ENCODE data around the gene PDE4D.
"Not testable (repeated sequence)": the region's sequence is repeated elsewhere in the genome, so short reads cannot be mapped to it uniquely, and the experiment has no call there.

Gene PDE4D

DNA sequence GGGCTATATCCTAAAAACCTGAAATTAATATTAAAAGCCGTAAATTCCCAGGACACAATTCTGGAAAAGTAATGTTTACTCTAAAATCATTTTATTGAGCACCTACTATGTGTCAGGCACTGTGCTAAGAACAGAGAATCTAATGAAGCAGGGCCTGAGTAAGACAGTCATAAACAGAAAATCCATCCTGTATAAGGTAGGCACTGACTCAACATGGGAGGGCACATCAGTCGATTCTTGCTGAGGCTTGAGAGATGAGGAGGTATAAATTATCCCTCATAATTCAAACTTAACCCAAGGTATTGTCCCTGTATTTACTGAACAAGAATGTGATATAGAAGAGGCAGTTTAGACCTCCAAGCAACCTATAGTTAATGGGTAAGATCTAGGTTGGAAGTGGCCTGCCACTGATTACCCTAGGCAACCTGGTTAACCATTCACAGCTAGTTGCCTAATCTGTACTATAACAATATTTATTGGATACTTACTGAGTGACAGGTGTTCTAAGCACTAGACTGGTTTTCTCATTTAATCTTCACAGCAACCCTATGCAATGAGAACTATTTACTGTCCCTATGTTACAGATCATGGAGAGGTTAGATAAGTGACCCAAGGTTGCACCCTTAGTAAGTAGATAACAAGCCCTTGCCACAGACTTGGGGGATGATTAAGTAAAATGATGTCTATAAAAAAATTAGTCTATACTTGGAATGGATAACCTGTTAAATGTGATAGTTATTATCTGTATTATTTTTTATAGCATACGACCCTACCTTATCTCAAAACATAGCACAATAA, 317.7 kb downstream of the PDE4D start:
- DNase-seq: no peak

DNA sequence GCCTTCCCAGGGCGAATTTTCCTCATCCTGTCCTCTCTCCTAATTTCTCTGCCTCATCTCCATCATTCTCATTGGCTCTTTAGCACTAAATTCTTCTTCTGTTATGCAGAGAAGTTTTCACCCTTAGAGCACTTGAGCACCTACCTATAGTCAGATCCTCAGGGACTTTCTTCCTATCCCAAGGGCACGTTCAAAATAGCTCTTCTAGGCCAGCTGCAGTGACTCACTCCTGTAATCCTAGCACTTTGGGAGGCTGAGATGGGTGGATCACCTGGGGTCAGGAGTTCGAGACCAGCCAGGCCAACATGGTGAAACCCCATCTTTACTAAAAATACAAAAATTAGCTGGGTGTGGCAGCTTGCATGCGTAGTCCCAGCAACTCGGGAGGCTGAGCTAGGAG, 320.0 kb downstream of the PDE4D start:
- not testable (repeated sequence) for DNase-seq

DNA sequence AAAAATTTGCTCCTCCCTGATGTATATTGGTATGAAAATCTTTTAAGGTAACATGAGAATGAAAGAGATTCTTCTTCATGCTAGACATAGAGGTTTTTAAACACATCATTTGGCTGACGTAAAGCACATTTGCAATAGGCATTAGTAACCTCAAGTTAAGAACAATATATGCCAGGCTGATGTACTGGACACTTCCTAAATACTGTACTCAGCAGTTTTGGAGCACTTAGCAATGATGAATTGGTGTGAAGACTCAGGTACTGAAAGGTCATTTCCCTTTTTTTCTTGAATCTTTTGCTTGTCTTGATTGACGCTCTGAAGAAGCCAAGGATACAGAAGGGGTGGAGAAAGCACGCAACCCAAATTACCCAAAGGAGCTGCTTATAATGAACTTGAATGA, 322.5 kb downstream of the PDE4D start:
- no peak for DNase-seq

DNA sequence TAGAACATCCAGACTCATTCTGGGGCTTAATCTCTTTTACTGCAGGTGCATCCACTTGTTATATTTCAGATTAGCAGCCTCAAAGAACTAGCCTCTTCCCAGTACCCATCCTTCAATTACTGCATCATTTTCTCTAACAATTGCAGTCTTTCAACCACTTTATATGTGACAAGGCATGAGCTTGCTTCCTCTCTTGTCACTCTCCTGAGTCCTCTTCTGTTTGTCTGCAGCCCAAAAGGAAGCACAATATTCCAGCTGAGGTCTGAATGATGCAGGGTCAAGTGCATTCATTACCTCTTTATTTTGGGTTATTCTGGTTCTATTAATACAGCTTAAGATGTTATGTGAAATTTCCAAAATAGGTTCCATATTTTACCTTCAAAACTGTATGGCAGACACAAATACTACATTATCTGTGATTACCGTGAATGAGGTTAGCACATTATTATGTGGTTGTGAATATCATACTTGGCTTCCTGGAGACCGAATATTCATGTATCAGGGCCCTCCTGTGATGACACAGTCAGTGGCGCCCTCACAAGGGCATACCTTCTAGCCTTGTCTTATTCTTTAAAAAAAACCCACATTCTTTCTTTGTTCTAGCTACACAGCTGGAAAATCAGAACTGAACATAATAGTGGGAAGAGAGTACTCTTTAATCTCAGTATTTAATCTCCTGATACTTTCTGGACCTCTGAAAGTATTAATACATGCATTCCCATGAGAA, 323.8 kb downstream of the PDE4D start:
- DNase-seq: no peak

DNA sequence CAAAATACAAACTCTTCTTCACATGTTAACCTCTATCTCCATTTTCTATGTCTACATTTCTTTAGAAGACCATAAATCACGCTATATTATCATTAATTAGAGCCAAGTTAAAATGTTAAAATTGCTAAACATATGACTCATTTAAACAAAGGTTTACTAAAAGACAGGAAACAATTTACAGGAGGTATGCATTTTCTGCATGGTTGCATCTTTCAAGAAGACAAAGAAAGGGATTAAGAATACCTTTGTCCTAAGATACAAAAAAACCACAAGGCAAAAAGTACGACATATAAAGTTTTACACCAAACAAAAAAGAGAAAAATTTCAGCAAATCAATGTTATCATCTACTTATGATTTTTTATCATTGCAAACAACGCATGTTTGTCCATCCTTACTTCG, 324.4 kb downstream of the PDE4D start:
- DNase-seq: no peak

DNA sequence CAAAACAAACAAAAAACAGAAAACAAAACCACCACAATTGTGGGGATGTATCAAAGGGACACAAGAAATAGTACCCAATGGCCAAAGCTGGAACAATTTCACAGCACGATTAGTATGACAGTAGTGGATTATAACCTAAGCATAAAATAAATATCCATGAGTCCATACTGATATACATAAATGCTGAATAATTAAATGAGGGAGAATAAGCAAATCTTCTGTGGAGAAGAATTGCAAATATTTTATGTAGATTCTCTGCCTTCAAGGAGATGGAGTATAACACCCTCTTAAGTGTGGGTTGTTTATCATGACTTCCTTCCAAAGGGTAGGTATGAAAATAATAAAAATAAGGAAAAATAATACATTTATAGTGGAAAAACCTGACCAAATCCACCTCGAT, 325.4 kb downstream of the PDE4D start:
- DNase-seq: no peak

DNA sequence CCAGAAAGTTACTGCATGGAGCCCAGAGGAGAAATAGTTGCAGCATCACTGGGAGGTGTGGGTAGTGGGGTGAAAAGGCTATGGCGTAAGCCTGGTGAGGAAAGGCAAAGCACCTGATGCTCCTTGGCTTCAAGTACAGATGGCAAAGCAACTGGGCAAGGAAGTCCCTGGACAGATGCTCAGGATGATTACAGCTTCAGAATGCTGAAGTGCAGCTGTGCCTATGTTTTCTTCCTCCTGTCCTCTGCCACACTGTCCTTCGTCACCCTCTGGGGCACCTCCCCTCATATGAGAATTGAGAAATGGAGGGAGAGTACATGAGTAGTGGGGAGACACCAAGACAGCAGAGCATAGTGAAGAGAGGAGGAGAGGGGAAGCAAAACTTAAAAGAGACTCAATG, 328.0 kb downstream of the PDE4D start:
- DNase-seq: no peak

DNA sequence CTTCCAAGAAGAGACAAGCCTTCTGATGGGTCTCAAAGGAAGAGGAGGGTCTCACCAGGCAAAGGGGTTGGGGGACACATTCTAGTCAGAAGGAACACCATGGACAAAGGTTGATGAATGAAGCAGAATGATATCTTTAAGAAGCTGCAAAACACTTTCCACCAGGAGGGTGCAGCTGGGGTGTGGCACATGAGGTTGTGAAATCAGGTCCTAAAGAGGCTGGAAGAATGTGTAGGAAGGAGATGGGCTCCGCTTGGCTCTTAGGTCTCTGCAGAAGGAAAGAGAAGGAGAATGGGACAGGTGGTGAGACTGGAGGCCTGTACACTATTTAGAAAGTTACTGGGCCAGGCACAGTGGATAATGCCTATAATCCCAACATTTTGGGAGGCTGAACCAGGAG, 328.6 kb downstream of the PDE4D start:
- no peak for DNase-seq

DNA sequence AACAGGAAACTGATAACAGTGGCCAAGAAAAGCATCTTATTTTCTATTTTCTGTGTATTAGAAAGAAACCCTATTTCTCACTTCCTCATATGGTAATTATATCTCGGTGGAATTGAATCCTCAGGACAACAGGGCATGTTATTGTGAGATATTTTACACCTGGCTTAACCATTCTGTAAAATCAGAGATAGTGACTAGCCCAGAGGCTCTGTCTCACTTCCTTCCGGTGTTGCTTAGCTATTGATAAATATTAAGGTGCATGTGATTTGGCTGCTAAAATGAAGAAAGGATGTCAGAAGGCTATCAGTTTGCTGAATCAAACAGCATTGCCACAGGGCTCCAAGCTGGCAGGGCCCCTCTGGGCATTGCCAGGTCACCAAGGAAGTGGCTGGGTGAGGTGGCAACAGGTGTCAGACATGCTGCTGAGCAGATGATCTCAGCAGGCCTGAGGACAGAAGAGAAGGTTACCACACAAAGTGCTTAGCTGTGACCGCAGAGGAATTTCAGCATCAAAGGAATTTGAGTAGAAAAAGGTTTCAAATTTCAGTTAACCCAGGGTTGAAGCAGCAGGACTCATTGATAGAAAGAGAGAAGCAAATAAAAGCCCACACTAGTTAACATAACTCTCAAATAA, 330.7 kb downstream of the PDE4D start:
- DNase-seq: no peak

DNA sequence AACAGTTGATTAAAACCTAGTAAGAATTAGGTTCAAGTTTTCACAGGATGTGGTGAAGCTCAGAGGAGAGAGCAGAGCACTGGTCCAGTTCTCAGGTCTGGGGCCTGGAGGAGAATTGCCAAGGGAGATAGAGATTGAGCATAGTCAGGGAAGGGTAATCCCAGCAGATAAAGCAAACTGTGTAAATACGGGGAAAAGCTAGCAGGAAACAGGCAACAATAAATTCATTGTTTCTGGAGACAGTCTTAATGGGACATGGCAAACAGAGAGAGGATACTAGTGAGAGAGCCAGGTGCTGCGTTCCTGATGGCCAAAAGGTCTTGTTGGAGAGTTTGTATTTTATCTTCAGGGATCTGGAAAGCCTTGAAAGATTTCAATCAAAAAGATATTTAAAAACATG, 333.0 kb downstream of the PDE4D start:
- no peak for DNase-seq

DNA sequence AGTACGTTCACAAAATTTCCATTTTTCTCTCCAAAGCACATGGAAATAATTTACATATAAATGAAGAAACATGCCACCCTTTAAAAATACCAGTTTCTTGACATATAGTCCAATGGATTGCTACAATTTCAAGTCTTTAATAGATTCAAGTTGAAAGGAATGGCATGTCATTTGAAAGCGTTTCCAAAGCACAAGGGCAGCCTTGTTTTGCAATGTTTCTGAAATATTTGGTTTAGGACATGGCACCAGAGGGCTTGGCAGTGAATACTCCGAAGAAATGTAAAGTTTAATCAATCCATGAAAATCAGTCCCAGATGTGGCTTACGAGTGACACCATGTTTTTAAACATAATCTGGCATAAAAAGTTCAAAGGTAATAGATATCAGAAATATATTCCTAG, 333.7 kb downstream of the PDE4D start:
- no peak for DNase-seq

DNA sequence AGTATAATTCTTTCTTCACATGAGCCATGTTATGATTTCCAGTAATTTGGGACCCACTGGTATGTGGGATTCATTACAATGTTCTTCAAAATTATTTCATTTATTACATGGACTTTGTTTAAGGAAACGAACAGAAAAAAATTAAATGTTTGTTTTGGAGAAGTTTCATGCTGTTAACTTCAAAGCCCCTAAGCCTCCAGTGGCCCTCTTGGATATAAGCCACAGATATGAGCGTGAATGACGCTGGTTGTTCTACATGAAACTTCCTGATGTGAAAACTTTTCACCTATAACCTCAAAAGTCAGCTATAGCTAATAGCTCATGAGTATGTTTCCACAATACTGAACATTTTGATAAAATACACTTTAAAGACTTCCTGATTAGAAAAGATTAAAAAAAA, 334.2 kb downstream of the PDE4D start:
- no peak for DNase-seq

DNA sequence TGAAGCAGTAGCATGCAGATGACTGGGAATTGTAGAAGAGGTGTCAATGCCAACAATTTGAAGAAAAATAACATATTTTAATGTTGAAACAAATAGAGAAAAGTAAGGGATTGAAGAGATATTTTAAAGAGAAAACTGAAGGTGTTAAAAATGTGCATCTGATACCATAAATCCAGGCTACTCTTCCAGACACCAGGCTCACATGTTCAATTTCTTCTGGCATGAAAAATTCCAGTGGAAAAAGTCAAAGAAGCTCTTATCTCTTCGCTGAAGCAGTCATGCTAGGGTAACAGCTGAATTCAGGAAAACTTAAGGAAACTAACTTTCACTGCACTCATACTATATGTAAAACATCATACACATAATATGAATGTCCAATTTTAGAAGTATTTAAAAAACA, 335.0 kb downstream of the PDE4D start:
- no peak for DNase-seq

DNA sequence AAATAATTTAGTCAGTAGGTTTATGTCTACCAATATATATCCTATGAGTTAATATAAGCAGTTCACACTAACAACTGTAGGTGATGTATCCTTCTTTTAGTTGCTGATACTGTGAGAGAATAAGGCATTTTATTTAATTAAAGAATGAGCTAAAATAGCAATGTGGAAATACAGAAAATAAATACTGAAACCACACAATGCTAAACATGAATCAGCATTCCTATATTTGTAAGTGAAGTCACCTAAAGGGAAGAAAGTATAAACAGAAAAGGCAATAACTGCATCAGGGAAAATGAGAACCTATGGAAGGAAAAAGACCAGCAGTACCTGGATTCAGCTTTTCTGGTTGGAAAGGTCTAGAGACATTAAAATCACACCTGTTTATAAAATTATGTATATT, 336.0 kb downstream of the PDE4D start:
- DNase-seq: no peak

DNA sequence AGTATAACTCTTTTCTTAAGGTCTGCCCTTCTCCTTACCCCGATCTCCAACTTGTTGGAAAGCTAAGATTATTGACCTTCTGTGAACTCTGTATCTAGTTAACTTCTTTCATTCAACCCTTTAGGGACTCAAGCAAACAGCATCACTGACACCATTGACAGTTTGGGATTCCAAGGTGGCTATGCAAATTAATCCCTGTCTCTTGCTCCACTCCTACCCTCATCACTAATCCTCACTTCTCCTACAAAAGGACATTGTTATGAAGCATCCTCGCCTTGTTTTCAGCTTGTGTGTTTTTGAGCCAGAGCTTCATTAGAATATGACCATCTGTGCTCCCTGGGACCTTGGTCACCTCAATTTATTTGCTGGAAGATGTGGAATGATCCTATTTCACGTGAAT, 337.9 kb downstream of the PDE4D start:
- no peak for DNase-seq

DNA sequence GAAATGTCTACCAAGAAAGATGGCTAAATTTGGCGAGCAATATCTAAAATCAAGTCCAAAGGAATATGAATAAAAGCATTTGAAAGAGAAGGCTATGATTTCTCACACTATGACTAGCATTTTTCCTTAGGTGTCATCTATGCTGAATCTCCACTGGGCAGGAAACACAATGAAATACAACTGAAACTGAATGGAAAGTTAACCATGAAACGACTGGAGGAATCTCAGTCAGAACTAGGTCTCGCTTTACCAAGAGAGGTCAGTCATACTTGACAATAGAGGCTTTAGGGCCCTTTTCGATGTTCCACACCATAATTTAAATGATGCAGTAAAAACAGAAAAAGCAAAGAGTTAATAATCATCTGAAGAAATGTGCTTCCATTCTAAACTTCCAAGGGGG, 339.0 kb downstream of the PDE4D start:
- DNase-seq: no peak

DNA sequence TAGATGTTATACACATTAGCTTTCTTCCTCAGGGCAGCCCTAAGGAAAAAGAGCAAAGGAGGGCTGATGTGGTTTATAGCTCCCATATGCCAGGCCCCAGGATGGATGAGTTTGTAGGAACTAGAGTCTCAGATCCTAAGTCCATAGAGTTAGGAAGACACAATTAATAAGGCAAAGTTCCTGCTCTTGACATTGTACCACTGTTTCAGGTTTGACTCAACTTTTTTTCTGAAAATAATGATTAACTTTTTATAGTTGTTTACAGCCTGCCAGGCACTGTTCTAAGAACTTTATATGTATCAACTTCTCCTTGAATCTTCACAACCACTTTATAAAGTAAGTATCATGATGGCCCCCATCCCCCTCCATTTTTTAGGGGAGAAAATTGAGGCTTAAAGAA, 339.5 kb downstream of the PDE4D start:
- DNase-seq: no peak

DNA sequence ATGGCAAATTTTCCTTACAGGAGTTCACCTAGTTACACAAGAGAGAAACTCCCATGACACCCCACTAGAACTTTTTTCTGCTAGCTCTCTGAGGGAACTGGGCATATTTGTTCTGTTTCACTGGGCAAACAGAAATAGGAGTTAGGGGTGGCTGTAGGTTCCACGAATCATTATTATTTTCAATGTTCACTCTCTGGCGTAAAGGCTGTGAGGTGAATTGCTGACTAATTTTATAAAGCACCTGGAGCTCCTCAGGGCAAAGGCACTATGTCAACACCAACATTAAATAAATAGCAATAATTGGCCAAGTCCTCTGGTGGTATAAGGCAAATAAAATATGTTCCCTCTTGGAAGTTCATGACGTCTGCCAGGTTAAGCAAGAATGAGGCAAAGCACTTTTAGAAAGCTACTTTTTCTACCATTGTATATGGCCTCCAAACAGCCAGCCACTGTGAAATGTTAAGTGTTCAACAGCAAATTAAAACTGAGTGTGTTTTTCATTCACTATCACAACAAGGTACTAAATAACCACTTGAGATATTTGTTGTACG, 344.6 kb downstream of the PDE4D start:
- no peak for DNase-seq

DNA sequence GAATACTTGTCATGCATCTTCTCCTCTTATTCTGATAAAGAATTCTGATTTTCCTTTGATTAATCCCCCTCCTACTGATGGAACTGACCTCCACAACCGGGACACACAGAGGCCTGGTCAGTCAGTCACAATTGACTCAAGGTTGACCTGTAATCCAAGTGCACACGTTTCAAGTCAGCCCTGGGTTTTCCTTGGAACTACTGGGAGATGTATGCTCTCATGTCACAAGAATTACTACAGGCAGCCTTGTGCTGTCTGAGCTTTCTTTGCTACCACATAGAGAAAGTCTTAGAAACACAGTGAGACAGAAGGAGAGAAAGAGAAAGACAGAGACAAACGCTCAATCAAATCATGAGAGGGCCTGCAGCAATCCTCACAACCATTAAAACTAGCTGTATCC, 345.8 kb downstream of the PDE4D start:
- no peak for DNase-seq

DNA sequence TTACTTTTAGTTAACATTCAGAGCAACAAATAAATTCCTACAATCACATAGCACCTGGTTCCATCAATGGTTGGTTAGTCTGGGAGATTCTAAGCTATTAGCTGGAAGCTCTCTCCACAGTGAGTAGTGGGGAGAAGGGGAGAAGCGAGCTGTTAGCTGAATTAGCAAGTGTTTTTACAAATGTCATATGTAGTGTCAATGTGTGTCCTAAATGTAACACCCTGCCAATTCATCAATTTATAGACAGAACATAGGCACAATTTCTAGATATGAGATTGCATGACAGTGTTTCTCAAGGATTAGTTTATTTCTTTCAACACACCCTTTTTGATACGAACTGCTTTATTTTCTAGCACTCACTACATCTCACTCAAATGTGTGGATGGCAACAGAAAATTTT, 349.0 kb downstream of the PDE4D start:
- DNase-seq: no peak

DNA sequence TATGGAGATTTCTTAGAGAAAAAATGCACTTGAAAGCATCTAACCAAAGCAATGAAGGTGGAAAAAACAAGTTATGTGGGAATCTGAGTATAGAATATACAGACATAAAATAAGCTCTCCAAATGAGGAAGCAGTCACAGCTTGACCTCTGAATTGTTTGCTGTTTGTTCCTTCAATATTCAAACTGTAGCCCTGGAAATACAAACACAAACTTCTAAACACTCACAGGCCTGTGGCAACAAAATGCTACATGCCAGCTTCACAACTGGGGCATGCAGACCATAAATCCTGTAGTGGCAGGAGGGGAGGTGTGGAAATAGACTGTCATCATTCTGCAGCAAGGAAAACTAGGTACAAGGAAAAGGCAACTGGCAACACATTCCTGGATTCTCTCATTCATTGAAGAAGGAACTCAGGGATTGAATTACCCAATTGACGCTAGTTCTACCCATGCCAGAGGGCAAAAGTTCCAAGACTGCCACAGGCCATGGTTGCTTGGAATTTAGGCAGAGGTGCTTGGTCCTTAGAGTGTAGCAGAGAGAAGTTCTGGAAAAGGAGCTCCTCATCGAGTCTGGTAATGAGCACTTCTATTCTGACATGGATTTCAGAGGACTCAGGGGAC, 349.6 kb downstream of the PDE4D start:
- DNase-seq: no peak

DNA sequence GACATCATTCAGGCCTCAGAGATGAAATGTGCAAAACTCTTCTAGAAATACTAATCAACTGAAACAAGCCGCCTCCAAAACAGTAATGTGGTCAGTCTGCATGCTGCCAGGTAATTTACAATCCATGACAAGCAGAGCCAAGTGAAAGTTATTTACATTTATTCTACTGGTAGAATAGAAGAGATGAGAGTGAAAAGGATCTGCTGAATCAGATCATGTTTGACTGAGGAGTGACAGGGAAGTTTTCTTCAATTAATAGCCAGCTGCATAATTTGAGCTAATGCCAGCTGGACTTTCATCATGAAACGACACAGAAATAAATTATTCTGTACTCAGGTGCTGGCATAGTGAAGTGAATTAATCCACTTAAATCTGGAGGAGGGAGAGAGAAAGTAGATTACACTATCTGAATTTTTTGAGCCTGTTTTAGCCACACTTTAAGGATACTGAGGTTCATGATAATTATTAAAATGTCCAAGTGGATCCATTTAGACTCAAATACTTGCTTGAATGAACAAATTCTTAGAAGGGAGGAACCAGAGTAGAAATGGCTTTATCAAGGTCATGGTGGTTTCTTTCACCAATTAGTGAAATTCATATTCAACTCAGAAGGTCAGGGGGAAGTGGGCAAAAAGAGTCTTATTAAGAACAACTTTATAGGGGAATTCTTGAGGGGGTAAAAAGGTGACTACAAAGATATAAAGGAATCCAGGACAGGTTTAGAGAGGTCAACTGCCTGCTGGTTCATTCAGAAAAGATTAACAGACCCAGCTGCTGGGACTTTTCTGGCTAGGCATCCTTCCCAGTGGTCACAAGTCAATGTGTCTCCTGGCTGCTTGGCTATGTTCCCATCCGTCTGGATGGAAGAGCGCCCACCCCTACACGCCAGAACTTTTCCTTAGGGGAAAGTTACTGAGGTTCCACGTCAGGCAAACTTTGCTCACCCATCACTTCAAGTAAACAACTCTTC, 350.4 kb downstream of the PDE4D start:
- DNase-seq: no peak

Data from 8988T (cell line).